ENCODE results near the gene GNG4. TPM values are rescaled to one million over a fixed set of nuclear protein-coding genes. Genes with fewer than 3 reads are reported as not detected.
"Not testable (repeated sequence)": the region's sequence is repeated elsewhere in the genome, so short reads cannot be mapped to it uniquely, and the experiment has no call there.

The GNG4 gene
- total and polyA plus RNA-seq, 7 donors: 1.5 to 31.9 (median 3.9) TPM

GRCh38 chr1:235628316-235629005, 21.1 kb downstream of the GNG4 start:
- intact Hi-C loops (cut with DNase I): no loop called here
- Histone ChIP-seq H3K4me3 (no peak overlapping the region), H3K4me1 (no peaks in the 10 kb centered on the region), H3K27me3 (no peaks in the 10 kb centered on the region), H3K9me3 (no peaks in the 10 kb centered on the region), H3K27ac (no peak overlapping the region), H3K36me3 (no peaks in the 10 kb centered on the region)
- no peak for TF ChIP-seq POLR2AphosphoS5 (IDR thresholded peaks at IDR 0.05)
- no peak for DNase-seq
- 95 to 96% methylated on average over 10 of the region's 10 CpGs for WGBS, 2 donors

DNA sequence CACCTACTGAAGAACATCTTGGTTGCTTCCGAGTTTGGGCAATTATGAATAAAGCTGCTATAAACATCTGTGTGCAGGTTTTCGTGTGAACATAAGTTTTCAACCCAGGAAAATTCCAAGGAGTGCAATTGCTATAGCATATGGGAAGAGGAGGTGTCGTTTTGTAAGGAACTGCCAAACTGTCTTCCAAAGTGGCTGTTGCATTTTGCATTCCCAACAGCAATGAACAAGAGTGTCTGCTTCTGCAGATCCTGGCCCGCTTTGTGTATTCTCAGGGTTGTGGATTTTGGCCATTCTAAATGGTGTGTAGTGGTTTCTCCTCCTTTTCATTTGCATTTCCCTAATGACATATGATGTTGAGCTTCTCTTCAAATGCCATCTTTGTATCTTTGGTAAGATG, 23.8 kb downstream of the GNG4 start:
- no peaks in the 10 kb centered on the region for H3K36me3 ChIP-seq
- TF ChIP-seq EP300 (IDR thresholded peaks at IDR 0.05): no peak
- no peak for TF ChIP-seq CTCF (IDR thresholded peaks at IDR 0.05)
- no peak for TF ChIP-seq POLR2AphosphoS5 (IDR thresholded peaks at IDR 0.05)
- no peak for TF ChIP-seq POLR2A (IDR thresholded peaks at IDR 0.05)
- intact Hi-C loops (cut with DNase I): no loop called here
- H3K9me3 ChIP-seq: no peaks in the 10 kb centered on the region
- H3K4me3 ChIP-seq: no peak overlapping the region
- WGBS, 2 donors: 91 to 94% methylated on average over 4 of the region's 4 CpGs
- H3K27me3 ChIP-seq: no peaks in the 10 kb centered on the region
- H3K27ac ChIP-seq: no peak overlapping the region
- no peak for DNase-seq
- H3K4me1 ChIP-seq: no peaks in the 10 kb centered on the region

- DNase-seq: no peak
- WGBS, 2 donors: 76 to 87% methylated on average over 3 of the region's 3 CpGs
These were observed 24.2 kb downstream of the GNG4 start for GRCh38 chr1:235625340-235625739.

DNA sequence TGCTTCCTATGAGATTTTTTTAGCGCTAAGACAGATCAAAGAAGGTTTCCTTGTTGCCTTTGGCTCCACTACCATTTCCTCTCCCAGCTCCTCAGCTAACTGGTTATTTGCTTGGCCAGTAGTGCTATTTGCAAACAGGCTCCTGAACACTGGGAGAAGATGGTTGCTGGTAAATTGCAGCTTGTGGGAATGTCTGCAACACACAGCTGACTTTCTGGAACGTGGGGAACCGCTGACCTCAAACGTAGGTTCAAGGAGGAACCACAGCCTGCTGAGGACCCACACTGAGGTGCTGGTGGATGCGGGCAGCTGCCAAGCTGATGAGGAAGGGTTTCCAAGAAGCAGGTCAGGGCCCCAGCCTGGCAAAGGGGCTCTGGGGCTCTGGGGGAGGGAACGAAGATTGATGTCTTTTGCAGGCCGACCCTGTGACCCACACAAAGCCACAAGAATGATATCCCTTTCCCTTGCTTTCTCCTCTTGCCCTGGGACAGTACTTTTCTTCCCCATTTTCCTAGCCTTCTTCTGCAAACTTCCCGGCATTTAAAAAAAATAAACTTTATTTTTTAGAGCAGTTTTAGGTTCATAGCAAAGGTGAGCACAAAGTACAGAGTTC, 24.8 kb downstream of the GNG4 start:
- H3K9me3 ChIP-seq: no peaks in the 10 kb centered on the region
- TF ChIP-seq POLR2A (IDR thresholded peaks at IDR 0.05): no peak
- no peak overlapping the region for H3K4me3 ChIP-seq
- WGBS, 2 donors: 39 to 49% methylated on average over 8 of the region's 8 CpGs
- no peak for DNase-seq
- H3K27ac ChIP-seq: no peak overlapping the region
- H3K4me1 ChIP-seq: no peaks in the 10 kb centered on the region
- no peaks in the 10 kb centered on the region for H3K36me3 ChIP-seq
- H3K27me3 ChIP-seq: no peaks in the 10 kb centered on the region
- intact Hi-C loops (cut with DNase I): no loop called here

More at GRCh38 chr1:235625340-235625739, 24.2 kb downstream of the GNG4 start:
- intact Hi-C loops (cut with DNase I): no loop called here
- Histone ChIP-seq H3K36me3 (no peaks in the 10 kb centered on the region), H3K27me3 (no peaks in the 10 kb centered on the region), H3K27ac (no peak overlapping the region), H3K9me3 (no peaks in the 10 kb centered on the region), H3K4me3 (no peak overlapping the region), H3K4me1 (no peaks in the 10 kb centered on the region)
- TF ChIP-seq CTCF (IDR thresholded peaks at IDR 0.05) (no peak), POLR2A (IDR thresholded peaks at IDR 0.05) (no peak), EP300 (IDR thresholded peaks at IDR 0.05) (no peak), POLR2AphosphoS5 (IDR thresholded peaks at IDR 0.05) (no peak)

DNA sequence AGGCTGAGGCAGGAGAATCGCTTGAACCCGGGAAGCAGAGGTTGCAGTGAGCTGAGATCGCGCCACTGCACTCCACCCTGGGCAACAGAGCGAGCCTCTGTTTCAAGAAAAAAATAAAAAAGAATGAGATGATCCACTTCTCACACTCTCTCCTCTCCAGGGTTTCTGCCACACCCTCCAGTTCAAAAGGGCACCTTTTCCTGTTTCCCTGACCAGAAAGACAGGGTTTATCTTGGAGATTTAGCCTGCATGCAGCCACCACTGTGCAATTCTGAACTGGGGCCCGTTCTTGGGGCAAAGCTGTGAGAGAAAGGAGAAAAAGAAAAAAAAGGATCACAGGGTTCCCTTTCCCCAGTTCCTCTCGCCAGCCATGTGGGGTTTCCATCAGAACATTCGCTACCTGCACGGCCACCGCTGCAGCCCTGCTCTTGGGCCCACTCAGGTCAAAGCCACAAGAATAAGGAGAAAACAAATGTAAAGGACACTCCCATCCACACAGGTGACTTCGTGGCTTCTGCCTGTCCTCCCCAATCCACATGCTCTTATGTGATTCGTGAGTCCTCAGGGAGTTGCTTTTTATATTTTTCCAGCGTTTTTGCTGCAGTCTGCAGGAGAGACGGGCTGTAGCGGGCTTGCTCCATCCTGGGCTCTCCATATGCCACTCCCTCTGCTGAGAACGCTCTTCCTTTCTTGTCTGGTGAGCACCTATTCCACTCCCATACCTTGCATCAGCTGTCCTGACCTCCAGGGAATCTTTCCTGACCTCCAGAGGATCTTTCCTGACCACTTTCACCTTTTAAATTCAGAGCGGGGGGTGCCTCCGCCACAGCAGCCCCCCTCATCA, 26.4 kb downstream of the GNG4 start:
- TF ChIP-seq CTCF (IDR thresholded peaks at IDR 0.05): no peak
- TF ChIP-seq EP300 (IDR thresholded peaks at IDR 0.05): no peak
- no peak for TF ChIP-seq POLR2AphosphoS5 (IDR thresholded peaks at IDR 0.05)
- no peak for TF ChIP-seq POLR2A (IDR thresholded peaks at IDR 0.05)
- H3K4me3 ChIP-seq: no peak overlapping the region
- no peaks in the 10 kb centered on the region for H3K9me3 ChIP-seq
- H3K27me3 ChIP-seq: no peaks in the 10 kb centered on the region
- intact Hi-C loops (cut with DNase I): no loop called here
- DNase-seq: no peak
- no peak overlapping the region for H3K27ac ChIP-seq
- H3K4me1 ChIP-seq: no peaks in the 10 kb centered on the region
- H3K36me3 ChIP-seq: no peaks in the 10 kb centered on the region
- 43 to 76% methylated on average over 18 of the region's 18 CpGs for WGBS, 2 donors

GRCh38 chr1:235619149-235619548, 30.4 kb downstream of the GNG4 start:
- H3K9me3 ChIP-seq; H3K36me3 ChIP-seq; H3K27me3 ChIP-seq; H3K27ac ChIP-seq; H3K4me1 ChIP-seq; intact Hi-C loops (cut with DNase I); DNase-seq; H3K4me3 ChIP-seq: not testable (repeated sequence)
- WGBS, 2 donors: 83 to 92% methylated on average over 2 of the region's 2 CpGs

Measured in sigmoid colon (tissue), 7 donors.